ENCODE data around the gene CA9.
A peak's percentile ranks its signal among the peaks of the same experiment; 100 is the strongest.

Gene CA9

DNA sequence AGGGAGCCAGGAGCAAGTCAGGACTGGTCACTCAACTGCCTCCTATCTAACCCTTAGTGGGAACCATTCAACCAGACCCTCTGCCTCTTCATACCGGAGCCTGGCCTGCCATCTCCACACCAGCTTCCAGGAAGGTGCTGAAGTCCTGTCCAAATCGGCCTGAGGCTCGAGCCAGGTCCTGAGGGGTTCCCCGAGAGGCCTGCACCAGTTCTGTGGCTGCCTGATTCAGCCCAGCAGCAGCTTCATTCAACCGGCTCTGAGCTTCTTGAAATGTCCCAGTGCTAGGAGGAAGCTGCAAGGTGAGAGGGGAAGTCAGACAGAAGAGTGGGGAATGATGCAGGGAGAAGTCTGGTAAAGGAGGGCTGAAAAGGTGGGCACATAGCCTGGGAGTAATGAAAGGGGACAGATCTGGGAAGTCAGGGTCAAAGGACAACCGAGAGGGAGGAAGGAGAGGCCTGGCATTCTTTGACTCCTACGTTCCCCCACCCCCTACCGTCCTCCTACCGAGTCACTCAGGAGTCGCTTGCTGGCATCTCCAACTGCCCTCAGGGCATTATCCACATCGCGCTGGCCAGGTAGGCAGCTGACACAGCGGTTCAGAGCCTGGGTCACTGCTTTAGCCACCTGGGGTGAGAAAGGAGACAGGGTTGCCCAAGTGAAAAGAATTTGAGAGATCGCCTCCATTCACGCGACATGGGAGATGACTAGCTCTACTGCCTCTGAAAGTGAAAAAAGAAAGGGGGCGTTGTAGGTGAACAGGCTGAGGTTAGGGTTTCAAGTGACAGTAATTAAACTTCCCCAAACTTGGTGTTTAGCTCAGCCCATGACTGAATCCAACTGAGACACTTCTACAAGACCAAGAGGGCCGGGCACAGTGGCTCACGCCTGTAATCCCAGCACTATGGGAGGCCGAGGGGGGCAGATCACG is 38.0 kb downstream of the CA9 start:
- Histone ChIP-seq H3K36me3 (ENCODE audit: control insufficient read depth in 1 of 2, insufficient read depth in 2 of 2, low read length in 2 of 2) (peaks cover 66 to 75% of the 10 kb centered on the region in 2 experiments), H4K12ac (ENCODE audit: low read depth, low read length) (no peak overlapping the region), H4K91ac (ENCODE audit: low read depth, low read length) (no peak overlapping the region), H3K79me1 (ENCODE audit: low read length) (no peaks in the 10 kb centered on the region), H3K4ac (ENCODE audit: low read depth, low read length) (no peak overlapping the region), H3K18ac (ENCODE audit: low read length) (no peak overlapping the region), H2AFZ (ENCODE audit: insufficient read depth, low read length, poor library complexity) (no peak overlapping the region), H2BK5ac (ENCODE audit: low read depth, low read length, poor library complexity) (no peak overlapping the region), H3K4me1 (ENCODE audit: control insufficient read depth in 1 of 2, insufficient read depth in 2 of 2, low read length in 2 of 2) (no peaks in the 10 kb centered on the region), H3K14ac (ENCODE audit: low read length) (no peak overlapping the region), H3K27me3 (ENCODE audit: insufficient read depth, low read length) (no peaks in the 10 kb centered on the region), H2BK120ac (ENCODE audit: insufficient read depth, low read length, poor library complexity) (no peak overlapping the region), H2BK12ac (ENCODE audit: low read length) (no peak overlapping the region), H3K9me3 (ENCODE audit: insufficient read depth, low read depth, low read length) (no peaks in the 10 kb centered on the region), H2AK5ac (ENCODE audit: low read length) (no peak overlapping the region), H3K23ac (ENCODE audit: low read length) (no peak overlapping the region), H3K4me3 (ENCODE audit: low read depth, low read length) (no peak overlapping the region), H3K79me2 (ENCODE audit: control insufficient read depth, insufficient read depth, low read length, poor library complexity) (no peaks in the 10 kb centered on the region), H3K9ac (ENCODE audit: low read length) (no peak overlapping the region), H3K4me2 (ENCODE audit: low read length) (no peak overlapping the region), H4K8ac (ENCODE audit: low read depth, low read length) (no peak overlapping the region), H3K27ac (ENCODE audit: low read depth, low read length) (no peak overlapping the region)
- WGBS (ENCODE audit: extremely low coverage, insufficient coverage, insufficient read length): no CpG with 5 or more reads among the region's 21 CpGs
- peak; percentile 77 to 85 for DNase-seq

DNA sequence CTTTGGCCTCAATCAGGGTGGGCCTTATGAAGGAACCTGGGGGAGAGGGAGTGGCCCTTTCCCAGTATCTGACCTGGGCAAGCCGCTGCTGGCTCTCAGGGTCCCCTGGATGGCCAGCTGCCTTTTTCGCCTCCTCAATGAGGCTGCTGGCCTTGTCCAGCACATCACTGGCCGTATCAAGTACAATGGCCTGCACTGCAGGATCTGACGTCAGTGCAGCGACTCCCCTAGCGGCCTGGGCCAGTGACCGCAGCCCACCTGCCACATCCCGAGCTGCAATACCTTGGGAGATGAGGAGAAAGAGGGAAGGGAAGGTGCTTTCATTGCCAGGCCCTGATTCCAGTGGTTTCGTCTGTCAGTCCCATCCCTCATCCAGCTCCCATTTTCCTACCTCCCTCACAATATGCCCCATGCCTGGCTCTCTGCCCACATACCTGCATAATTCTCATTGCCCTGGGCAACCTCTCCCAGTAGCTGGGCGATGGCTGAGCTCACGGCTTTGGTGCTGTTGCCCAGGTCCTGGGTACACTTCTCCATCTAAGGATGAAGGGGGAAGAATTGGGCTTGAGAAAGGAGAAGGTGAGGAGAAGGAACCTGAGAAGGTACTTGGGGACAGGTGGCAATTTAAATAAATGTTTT is 39.2 kb downstream of the CA9 start:
- H2AFZ ChIP-seq (ENCODE audit: insufficient read depth, low read length, poor library complexity): no peak overlapping the region
- no peaks in the 10 kb centered on the region for H3K4me1 ChIP-seq (ENCODE audit: control insufficient read depth in 1 of 2, insufficient read depth in 2 of 2, low read length in 2 of 2)
- no peak overlapping the region for H4K12ac ChIP-seq (ENCODE audit: low read depth, low read length)
- no peak overlapping the region for H3K4me3 ChIP-seq (ENCODE audit: low read depth, low read length)
- H2BK5ac ChIP-seq (ENCODE audit: low read depth, low read length, poor library complexity): no peak overlapping the region
- H3K79me1 ChIP-seq (ENCODE audit: low read length): no peaks in the 10 kb centered on the region
- no peak overlapping the region for H4K8ac ChIP-seq (ENCODE audit: low read depth, low read length)
- no peaks in the 10 kb centered on the region for H3K9me3 ChIP-seq (ENCODE audit: insufficient read depth, low read depth, low read length)
- no CpG with 5 or more reads among the region's 11 CpGs for WGBS (ENCODE audit: extremely low coverage, insufficient coverage, insufficient read length)
- H3K18ac ChIP-seq (ENCODE audit: low read length): no peak overlapping the region
- DNase-seq: no peak
- H2BK120ac ChIP-seq (ENCODE audit: insufficient read depth, low read length, poor library complexity): no peak overlapping the region
- H3K14ac ChIP-seq (ENCODE audit: low read length): no peak overlapping the region
- no peak overlapping the region for H2BK12ac ChIP-seq (ENCODE audit: low read length)
- no peak overlapping the region for H4K91ac ChIP-seq (ENCODE audit: low read depth, low read length)
- H3K27me3 ChIP-seq (ENCODE audit: insufficient read depth, low read length): no peaks in the 10 kb centered on the region
- H3K9ac ChIP-seq (ENCODE audit: low read length): no peak overlapping the region
- no peaks in the 10 kb centered on the region for H3K79me2 ChIP-seq (ENCODE audit: control insufficient read depth, insufficient read depth, low read length, poor library complexity)
- no peak overlapping the region for H3K4me2 ChIP-seq (ENCODE audit: low read length)
- H3K36me3 ChIP-seq (ENCODE audit: control insufficient read depth in 1 of 2, insufficient read depth in 2 of 2, low read length in 2 of 2): peaks cover 67 to 75% of the 10 kb centered on the region in 2 experiments
- no peak overlapping the region for H3K27ac ChIP-seq (ENCODE audit: low read depth, low read length)
- H3K23ac ChIP-seq (ENCODE audit: low read length): no peak overlapping the region
- H3K4ac ChIP-seq (ENCODE audit: low read depth, low read length): no peak overlapping the region
- no peak overlapping the region for H2AK5ac ChIP-seq (ENCODE audit: low read length)

DNA sequence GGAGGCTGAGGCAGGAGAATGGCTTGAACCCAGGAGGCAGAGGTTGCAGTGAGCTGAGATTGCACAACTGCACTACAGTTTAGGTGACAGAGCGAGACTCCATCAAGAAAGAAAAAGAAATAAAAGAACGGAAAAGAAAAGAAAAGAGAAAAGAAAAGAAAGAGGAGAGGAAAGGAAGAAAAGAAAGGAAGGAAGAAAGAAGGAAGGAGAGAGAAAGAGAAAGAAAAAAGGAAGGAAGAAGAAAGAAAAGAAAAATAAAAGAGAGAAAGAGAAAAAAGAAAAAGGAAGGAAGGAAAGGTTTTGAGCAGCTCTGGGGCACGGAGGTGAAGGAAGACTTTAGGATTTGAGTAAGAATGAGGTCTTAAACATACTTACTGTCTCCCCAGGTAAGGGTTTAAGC is 39.9 kb downstream of the CA9 start:
- H3K4me2 ChIP-seq (ENCODE audit: low read length): no peak overlapping the region
- no peak overlapping the region for H4K8ac ChIP-seq (ENCODE audit: low read depth, low read length)
- no peak overlapping the region for H4K91ac ChIP-seq (ENCODE audit: low read depth, low read length)
- no peak overlapping the region for H2BK5ac ChIP-seq (ENCODE audit: low read depth, low read length, poor library complexity)
- no peak overlapping the region for H3K14ac ChIP-seq (ENCODE audit: low read length)
- H3K27ac ChIP-seq (ENCODE audit: low read depth, low read length): no peak overlapping the region
- no peak overlapping the region for H2AK5ac ChIP-seq (ENCODE audit: low read length)
- no peaks in the 10 kb centered on the region for H3K27me3 ChIP-seq (ENCODE audit: insufficient read depth, low read length)
- no peak overlapping the region for H2AFZ ChIP-seq (ENCODE audit: insufficient read depth, low read length, poor library complexity)
- no peak overlapping the region for H3K23ac ChIP-seq (ENCODE audit: low read length)
- H3K79me2 ChIP-seq (ENCODE audit: control insufficient read depth, insufficient read depth, low read length, poor library complexity): no peaks in the 10 kb centered on the region
- no CpG with 5 or more reads among the region's 3 CpGs for WGBS (ENCODE audit: extremely low coverage, insufficient coverage, insufficient read length)
- H3K9ac ChIP-seq (ENCODE audit: low read length): no peak overlapping the region
- H3K4me3 ChIP-seq (ENCODE audit: low read depth, low read length): no peak overlapping the region
- H3K4me1 ChIP-seq (ENCODE audit: control insufficient read depth in 1 of 2, insufficient read depth in 2 of 2, low read length in 2 of 2): no peaks in the 10 kb centered on the region
- H2BK12ac ChIP-seq (ENCODE audit: low read length): no peak overlapping the region
- H3K79me1 ChIP-seq (ENCODE audit: low read length): no peaks in the 10 kb centered on the region
- H3K36me3 ChIP-seq (ENCODE audit: control insufficient read depth in 1 of 2, insufficient read depth in 2 of 2, low read length in 2 of 2): peaks cover 68 to 77% of the 10 kb centered on the region in 2 experiments
- no peaks in the 10 kb centered on the region for H3K9me3 ChIP-seq (ENCODE audit: insufficient read depth, low read depth, low read length)
- no peak overlapping the region for H3K18ac ChIP-seq (ENCODE audit: low read length)
- H4K12ac ChIP-seq (ENCODE audit: low read depth, low read length): no peak overlapping the region
- no peak for DNase-seq
- H3K4ac ChIP-seq (ENCODE audit: low read depth, low read length): no peak overlapping the region
- no peak overlapping the region for H2BK120ac ChIP-seq (ENCODE audit: insufficient read depth, low read length, poor library complexity)

- Histone ChIP-seq H3K27me3 (ENCODE audit: insufficient read depth, low read length) (no peaks in the 10 kb centered on the region), H3K79me1 (ENCODE audit: low read length) (no peaks in the 10 kb centered on the region), H2BK120ac (ENCODE audit: insufficient read depth, low read length, poor library complexity) (no peak overlapping the region), H3K9me3 (ENCODE audit: insufficient read depth, low read depth, low read length) (no peaks in the 10 kb centered on the region), H2BK12ac (ENCODE audit: low read length) (no peak overlapping the region), H4K91ac (ENCODE audit: low read depth, low read length) (no peak overlapping the region), H4K8ac (ENCODE audit: low read depth, low read length) (no peak overlapping the region), H3K18ac (ENCODE audit: low read length) (no peak overlapping the region), H2AFZ (ENCODE audit: insufficient read depth, low read length, poor library complexity) (no peak overlapping the region), H3K36me3 (ENCODE audit: control insufficient read depth in 1 of 2, insufficient read depth in 2 of 2, low read length in 2 of 2) (peaks cover 71 to 82% of the 10 kb centered on the region in 2 experiments), H3K4me2 (ENCODE audit: low read length) (no peak overlapping the region), H3K27ac (ENCODE audit: low read depth, low read length) (no peak overlapping the region), H2BK5ac (ENCODE audit: low read depth, low read length, poor library complexity) (no peak overlapping the region), H3K4me3 (ENCODE audit: low read depth, low read length) (no peak overlapping the region), H3K23ac (ENCODE audit: low read length) (no peak overlapping the region), H3K14ac (ENCODE audit: low read length) (no peak overlapping the region), H3K4ac (ENCODE audit: low read depth, low read length) (no peak overlapping the region), H3K4me1 (ENCODE audit: control insufficient read depth in 1 of 2, insufficient read depth in 2 of 2, low read length in 2 of 2) (no peaks in the 10 kb centered on the region), H2AK5ac (ENCODE audit: low read length) (no peak overlapping the region), H4K12ac (ENCODE audit: low read depth, low read length) (no peak overlapping the region), H3K79me2 (ENCODE audit: control insufficient read depth, insufficient read depth, low read length, poor library complexity) (no peaks in the 10 kb centered on the region), H3K9ac (ENCODE audit: low read length) (no peak overlapping the region)
- WGBS (ENCODE audit: extremely low coverage, insufficient coverage, insufficient read length): no CpG with 5 or more reads among the region's 6 CpGs
- DNase-seq: no peak
Observed at GRCh38 chr9:35714123-35714522, 40.4 kb downstream of the CA9 start.
